Immature natural killer cell (primary cell): ENCODE data around the gene CIAPIN1. TPM values are rescaled to one million over a fixed set of nuclear protein-coding genes. Genes with fewer than 3 reads are reported as not detected.
"Not testable (repeated sequence)": the region's sequence is repeated elsewhere in the genome, so short reads cannot be mapped to it uniquely, and the experiment has no call there.

ENCODE experiments used
- DNase-seq, 3 donors: peaks; one replicate each; pipeline ENCODE4 v3.0.0; 2022; ENCODE audit warnings: mixed read lengths in 1 of 3
- H3K27ac Mint-ChIP-seq, 6 donors: one replicate each; pipeline ENCODE4 v1.8.0; 2020; ENCODE audit warnings: mixed read lengths in 6 of 6, mild to moderate bottlenecking in 5 of 6, inconsistent platforms in 4 of 6, moderate library complexity in 3 of 6
- H3K27me3 Mint-ChIP-seq, 3 donors: one replicate each; pipeline ENCODE4 v1.8.0; 2020 to 2021; ENCODE audit warnings: low read depth in 3 of 3, mild to moderate bottlenecking in 3 of 3, mixed read lengths in 3 of 3, moderate library complexity in 3 of 3, inconsistent platforms in 1 of 3
- H3K36me3 Mint-ChIP-seq, 3 donors: one replicate each; pipeline ENCODE4 v1.8.0; 2020; ENCODE audit warnings: mixed read lengths in 3 of 3, inconsistent platforms in 2 of 3, mild to moderate bottlenecking in 2 of 3
- H3K4me1 Mint-ChIP-seq, 2 donors: one replicate each; pipeline ENCODE4 v1.8.0; 2020; ENCODE audit warnings: inconsistent platforms in 2 of 2, mild to moderate bottlenecking in 2 of 2, mixed read lengths in 2 of 2, moderate library complexity in 1 of 2
- H3K4me3 Mint-ChIP-seq, 5 donors: one replicate each; pipeline ENCODE4 v1.8.0; 2020; ENCODE audit warnings: mild to moderate bottlenecking in 5 of 5, mixed read lengths in 5 of 5, inconsistent platforms in 3 of 5, moderate library complexity in 3 of 5
- H3K9me3 Mint-ChIP-seq, 6 donors: one replicate each; pipeline ENCODE4 v1.8.0; 2020; ENCODE audit warnings: mild to moderate bottlenecking in 6 of 6, mixed read lengths in 6 of 6, inconsistent platforms in 4 of 6, moderate library complexity in 3 of 6
- polyA plus RNA-seq, 3 donors: library from polyadenylated mRNA; unstranded; fragments of 300-500 nt; fragmentation: Illumina TruSeq; gene quantifications; one replicate each; pipeline ENCODE4 v1.2.3, GENCODE V29; 2021

Gene CIAPIN1
- polyA plus RNA-seq, 3 donors from 2014 or later = 65.9 to 98.5 (median 68.3) TPM

DNA sequence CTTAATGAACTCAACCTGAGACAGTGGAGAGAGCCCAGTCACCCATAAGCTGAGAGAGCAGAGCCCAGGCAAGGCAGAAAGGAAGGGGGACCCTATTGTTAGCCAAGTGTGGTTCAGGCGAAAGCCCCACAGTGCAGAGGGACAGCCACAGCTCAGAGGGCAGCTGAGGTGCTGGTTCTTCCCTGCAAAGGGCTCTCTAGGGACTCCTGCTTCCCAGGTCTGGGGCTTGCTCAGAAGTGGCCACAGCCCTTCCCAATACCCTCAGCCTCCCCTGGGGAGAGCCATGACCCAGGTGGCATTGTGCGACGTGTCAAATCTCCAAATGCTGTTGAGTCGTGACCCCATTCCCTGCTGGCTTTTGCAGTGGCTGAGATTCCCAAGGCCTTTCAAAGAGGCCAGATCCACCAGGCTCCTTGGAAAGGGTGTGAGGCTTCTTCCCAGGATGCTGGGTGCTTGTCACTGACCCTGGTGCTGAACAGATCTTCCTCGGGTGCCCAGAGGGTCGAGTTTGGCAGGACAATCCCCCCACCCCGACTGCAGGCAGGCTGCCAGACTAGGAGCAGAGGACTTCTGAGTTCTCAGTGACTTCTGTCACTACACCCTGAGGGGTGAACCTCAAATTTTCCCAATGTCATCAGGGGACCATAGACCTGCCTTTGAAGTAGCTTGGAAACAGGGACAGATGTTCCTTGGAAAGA, 45.1 kb downstream of the CIAPIN1 start:
- no peak overlapping the region for H3K4me3 Mint-ChIP-seq
- H3K9me3 Mint-ChIP-seq = no peaks in the 10 kb centered on the region
- no peak overlapping the region for H3K27ac Mint-ChIP-seq

GRCh38 chr16:57397493-57397892, 49.7 kb downstream of the CIAPIN1 start:
- not testable (repeated sequence) for H3K27me3 Mint-ChIP-seq, H3K4me3 Mint-ChIP-seq, H3K9me3 Mint-ChIP-seq, H3K36me3 Mint-ChIP-seq, H3K4me1 Mint-ChIP-seq, H3K27ac Mint-ChIP-seq, DNase-seq

More for the DNA sequence above, 45.1 kb downstream of the CIAPIN1 start:
- H3K36me3 Mint-ChIP-seq = no peaks in the 10 kb centered on the region
- no peaks in the 10 kb centered on the region for H3K4me1 Mint-ChIP-seq
- DNase-seq = no peak
- H3K27me3 Mint-ChIP-seq = peaks cover 1 to 5% (median 3%) of the 10 kb centered on the region in 3 donors

- Mint-ChIP-seq H3K4me1 (no peaks in the 10 kb centered on the region), H3K9me3 (no peaks in the 10 kb centered on the region), H3K4me3 (no peak overlapping the region), H3K36me3 (no peaks in the 10 kb centered on the region), H3K27me3 (peaks cover 3 to 6% (median 3%) of the 10 kb centered on the region in 3 donors), H3K27ac (no peak overlapping the region)
- no peak for DNase-seq
Measured at GRCh38 chr16:57396786-57397185, 50.4 kb downstream of the CIAPIN1 start.

GRCh38 chr16:57395026-57395425, 52.2 kb downstream of the CIAPIN1 start:
- peaks cover 3 to 6% (median 5%) of the 10 kb centered on the region in 3 donors for H3K27me3 Mint-ChIP-seq
- no peak for DNase-seq
- no peaks in the 10 kb centered on the region for H3K4me1 Mint-ChIP-seq
- no peak overlapping the region for H3K27ac Mint-ChIP-seq
- no peaks in the 10 kb centered on the region for H3K36me3 Mint-ChIP-seq
- H3K4me3 Mint-ChIP-seq = no peak overlapping the region
- H3K9me3 Mint-ChIP-seq = no peaks in the 10 kb centered on the region

- Mint-ChIP-seq H3K27me3 (peaks cover 3 to 6% (median 5%) of the 10 kb centered on the region in 3 donors), H3K27ac (no peak overlapping the region), H3K4me3 (no peak overlapping the region), H3K9me3 (no peaks in the 10 kb centered on the region), H3K36me3 (no peaks in the 10 kb centered on the region), H3K4me1 (no peaks in the 10 kb centered on the region)
- no peak for DNase-seq
Measured at GRCh38 chr16:57394444-57394843, 52.7 kb downstream of the CIAPIN1 start.

DNA sequence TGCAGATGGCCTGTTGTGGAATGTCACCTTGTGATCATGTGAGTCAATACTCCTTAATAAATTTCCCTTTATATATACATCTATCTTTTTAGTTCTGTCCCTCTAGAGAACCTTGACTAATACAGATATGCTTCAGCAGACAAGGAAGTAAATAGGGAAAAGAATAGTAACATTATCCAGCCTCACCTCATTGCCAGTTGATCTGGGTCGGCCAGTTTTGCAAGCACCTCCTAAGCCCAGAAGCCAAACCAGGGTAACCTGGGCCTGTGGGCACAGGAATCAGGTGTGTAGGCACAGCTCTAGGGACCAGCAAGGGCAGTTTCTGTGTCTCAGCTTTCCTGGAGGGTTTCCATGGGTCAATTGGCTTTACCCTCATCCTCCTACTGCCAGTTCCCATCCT, 54.5 kb downstream of the CIAPIN1 start:
- H3K4me3 Mint-ChIP-seq = no peak overlapping the region

DNA sequence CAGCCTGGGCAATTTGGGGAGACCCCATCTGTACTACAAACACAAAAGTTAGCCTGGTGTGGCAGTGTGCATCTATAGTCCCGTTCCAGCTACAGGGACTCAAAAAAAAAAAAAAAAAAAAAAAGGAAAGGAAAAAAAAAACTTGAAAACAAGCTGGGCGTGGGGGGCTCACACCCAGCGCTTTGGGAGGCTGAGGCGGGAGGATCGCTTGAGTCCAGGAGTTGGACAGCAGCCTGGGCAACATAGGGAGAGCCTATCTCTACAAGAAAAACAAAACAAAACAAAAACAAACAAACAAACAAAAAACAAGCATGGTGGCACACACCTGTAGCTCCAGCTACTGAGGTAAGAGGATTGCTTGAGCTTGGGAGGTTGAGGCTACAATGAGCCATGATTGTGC, 55.5 kb downstream of the CIAPIN1 start:
- no peak for DNase-seq
- Mint-ChIP-seq H3K4me1 (no peaks in the 10 kb centered on the region), H3K4me3 (no peak overlapping the region), H3K36me3 (no peaks in the 10 kb centered on the region), H3K27me3 (peaks cover 2 to 8% (median 6%) of the 10 kb centered on the region in 3 donors), H3K9me3 (no peaks in the 10 kb centered on the region), H3K27ac (no peak overlapping the region)

More for the DNA sequence above, 54.5 kb downstream of the CIAPIN1 start:
- H3K9me3 Mint-ChIP-seq = no peaks in the 10 kb centered on the region
- H3K36me3 Mint-ChIP-seq = no peaks in the 10 kb centered on the region
- no peaks in the 10 kb centered on the region for H3K4me1 Mint-ChIP-seq
- H3K27me3 Mint-ChIP-seq = peaks cover 3 to 8% (median 6%) of the 10 kb centered on the region in 3 donors
- H3K27ac Mint-ChIP-seq = no peak overlapping the region
- DNase-seq = no peak

- H3K4me3 Mint-ChIP-seq = no peak overlapping the region
- no peaks in the 10 kb centered on the region for H3K9me3 Mint-ChIP-seq
- H3K4me1 Mint-ChIP-seq = no peaks in the 10 kb centered on the region
- no peak for DNase-seq
- H3K27me3 Mint-ChIP-seq = peaks cover 2 to 8% (median 6%) of the 10 kb centered on the region in 3 donors
- H3K27ac Mint-ChIP-seq = no peak overlapping the region
- no peaks in the 10 kb centered on the region for H3K36me3 Mint-ChIP-seq
Measured at GRCh38 chr16:57391300-57391699, 55.9 kb downstream of the CIAPIN1 start.

GRCh38 chr16:57390636-57391295, 56.4 kb downstream of the CIAPIN1 start:
- H3K27ac Mint-ChIP-seq = no peak overlapping the region
- H3K36me3 Mint-ChIP-seq = no peaks in the 10 kb centered on the region

DNA sequence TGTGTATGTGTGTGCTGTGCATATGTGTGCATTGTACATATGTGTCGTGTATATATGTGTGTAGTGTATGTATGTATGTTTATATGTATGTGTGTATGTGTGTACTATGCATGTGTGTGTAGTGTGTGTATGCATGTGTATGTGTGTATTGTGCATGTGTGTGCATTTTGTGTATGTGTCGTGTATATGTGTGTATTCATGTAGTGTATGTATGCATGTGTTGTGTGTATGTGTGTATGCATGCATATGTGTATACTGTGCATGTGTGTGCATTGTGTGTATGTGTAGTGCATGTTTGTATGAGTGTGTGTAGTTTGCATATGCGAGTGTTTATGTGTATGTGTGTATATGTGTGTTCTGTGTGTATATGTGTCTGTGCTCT, 58.1 kb downstream of the CIAPIN1 start:
- no peaks in the 10 kb centered on the region for H3K9me3 Mint-ChIP-seq
- no peaks in the 10 kb centered on the region for H3K4me1 Mint-ChIP-seq
- no peaks in the 10 kb centered on the region for H3K36me3 Mint-ChIP-seq
- DNase-seq = no peak
- no peak overlapping the region for H3K4me3 Mint-ChIP-seq
- no peak overlapping the region for H3K27ac Mint-ChIP-seq
- H3K27me3 Mint-ChIP-seq = peaks cover 2 to 6% (median 2%) of the 10 kb centered on the region in 3 donors

More at GRCh38 chr16:57390636-57391295, 56.4 kb downstream of the CIAPIN1 start:
- Mint-ChIP-seq H3K4me3 (no peak overlapping the region), H3K27me3 (peaks cover 2 to 6% (median 6%) of the 10 kb centered on the region in 3 donors), H3K4me1 (no peaks in the 10 kb centered on the region), H3K9me3 (no peaks in the 10 kb centered on the region)
- DNase-seq = no peak

DNA sequence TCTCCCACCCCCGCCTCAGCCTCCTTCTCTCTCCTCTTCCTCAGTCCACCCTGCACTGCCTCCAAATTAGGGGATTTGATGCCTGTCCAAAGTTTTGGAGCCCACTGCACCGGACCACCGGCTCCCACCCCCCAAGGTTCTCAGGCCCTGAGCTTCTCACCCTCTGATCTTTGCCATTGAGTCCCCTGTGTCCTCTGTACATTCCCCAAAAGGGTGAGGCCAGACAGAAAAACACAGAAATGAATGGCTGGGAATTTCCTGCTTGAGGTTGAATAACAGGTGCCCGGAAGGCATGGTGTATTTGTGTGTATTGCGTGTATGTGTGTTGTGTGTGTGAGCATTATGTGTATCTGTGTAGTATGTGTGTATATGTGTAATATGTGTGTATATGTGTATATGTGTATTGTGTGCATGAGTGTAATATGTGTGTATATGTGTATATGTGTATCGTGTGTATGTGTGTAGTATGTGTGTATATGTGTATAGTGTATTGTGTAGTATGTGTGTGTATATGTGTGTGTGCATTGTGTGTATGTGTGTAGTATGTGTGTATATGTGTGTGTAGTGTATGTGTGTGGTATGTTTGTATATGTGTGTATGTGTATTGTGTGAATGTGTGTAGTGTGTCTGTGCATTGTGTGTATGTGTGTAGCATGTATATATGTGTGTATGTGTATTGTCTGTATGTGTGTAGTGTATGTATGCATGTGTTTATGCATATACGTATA, 58.7 kb downstream of the CIAPIN1 start:
- Mint-ChIP-seq H3K27ac (no peak overlapping the region), H3K4me3 (no peak overlapping the region), H3K9me3 (no peaks in the 10 kb centered on the region), H3K27me3 (peaks cover 0 to 6% (median 2%) of the 10 kb centered on the region in 3 donors), H3K36me3 (no peaks in the 10 kb centered on the region), H3K4me1 (no peaks in the 10 kb centered on the region)
- no peak for DNase-seq

GRCh38 chr16:57387598-57388354, 59.4 kb downstream of the CIAPIN1 start:
- peaks cover 0 to 6% (median 0%) of the 10 kb centered on the region in 3 donors for H3K27me3 Mint-ChIP-seq
- H3K9me3 Mint-ChIP-seq = no peaks in the 10 kb centered on the region
- H3K4me3 Mint-ChIP-seq = no peak overlapping the region
- DNase-seq = no peak
- H3K4me1 Mint-ChIP-seq = no peaks in the 10 kb centered on the region
- H3K36me3 Mint-ChIP-seq = no peaks in the 10 kb centered on the region
- no peak overlapping the region for H3K27ac Mint-ChIP-seq

- Mint-ChIP-seq H3K9me3 (no peaks in the 10 kb centered on the region), H3K4me3 (no peak overlapping the region), H3K27ac (no peak overlapping the region), H3K27me3 (peaks cover 0 to 6% (median 0%) of the 10 kb centered on the region in 3 donors), H3K4me1 (no peaks in the 10 kb centered on the region), H3K36me3 (no peaks in the 10 kb centered on the region)
- DNase-seq = no peak
Measured at GRCh38 chr16:57386381-57386951, 60.7 kb downstream of the CIAPIN1 start.
